ENCODE measurements around the gene SLC9A3.
A peak's percentile ranks its signal among the peaks of the same experiment; 100 is the strongest.

SLC9A3 gene

GRCh38 chr5:459562-460272, 64.5 kb downstream of the SLC9A3 start (continued):
- no peak for TF ChIP-seq ZNF510 (tag by site-specific recombination; IDR thresholded peaks at IDR 0.05; ENCODE audit: insufficient replicate concordance)

- Histone ChIP-seq H3K4me1 (ENCODE audit: control insufficient read depth, insufficient read depth, low read length) (no peaks in the 10 kb centered on the region), H3K27ac (ENCODE audit: extremely low read depth, low read depth, low read length) (no peak overlapping the region), H3K36me3 (ENCODE audit: control insufficient read depth in 2 of 2, insufficient read depth in 1 of 2, low read length in 2 of 2) (peaks cover 54 to 86% of the 10 kb centered on the region in 2 experiments), H3K9me3 (ENCODE audit: control insufficient read depth, insufficient read depth, low read depth, low read length) (no peaks in the 10 kb centered on the region), H3K4me3 (ENCODE audit: low read depth, low read length) (no peak overlapping the region)
- no peak for TF ChIP-seq ZBTB10 (tag by site-specific recombination; IDR thresholded peaks at IDR 0.05)
- TF ChIP-seq PRDM1 (tag by site-specific recombination; IDR thresholded peaks at IDR 0.05) = peak; percentile 46; the same call in 1 of the 2 replicates
- no peak for TF ChIP-seq ZNF549 (tag by site-specific recombination; IDR thresholded peaks at IDR 0.05)
- TF ChIP-seq GLIS2 (tag by site-specific recombination; IDR thresholded peaks at IDR 0.05) = 0 out of 2 replicates have a peak, but pooled peaks have one; percentile 12
- TF ChIP-seq ZNF37A (tag by site-specific recombination; IDR thresholded peaks at IDR 0.05) = no peak
- TF ChIP-seq ZNF510 (tag by site-specific recombination; IDR thresholded peaks at IDR 0.05; ENCODE audit: insufficient replicate concordance) = no peak
- TF ChIP-seq ZNF26 (tag by site-specific recombination; IDR thresholded peaks at IDR 0.05) = no peak
- no peak for TF ChIP-seq ZNF707 (tag by site-specific recombination; IDR thresholded peaks at IDR 0.05)
- TF ChIP-seq ZNF248 (tag by site-specific recombination; IDR thresholded peaks at IDR 0.05) = no peak
- no peak for TF ChIP-seq ZBTB44 (tag by site-specific recombination; IDR thresholded peaks at IDR 0.05)
- TF ChIP-seq SP3 (tag by site-specific recombination; IDR thresholded peaks at IDR 0.05) = no peak
- TF ChIP-seq ZNF571 (tag by site-specific recombination; IDR thresholded peaks at IDR 0.05) = no peak
- TF ChIP-seq ZNF558 (tag by site-specific recombination; IDR thresholded peaks at IDR 0.05) = no peak
- no peak for TF ChIP-seq ZNF654 (tag by site-specific recombination; IDR thresholded peaks at IDR 0.05; ENCODE audit: low read depth)
- no peak for TF ChIP-seq IKZF3 (tag by site-specific recombination; IDR thresholded peaks at IDR 0.05)
- TF ChIP-seq ZFP37 (tag by site-specific recombination; IDR thresholded peaks at IDR 0.05) = no peak
- no peak for TF ChIP-seq ZBTB8A (tag by site-specific recombination; IDR thresholded peaks at IDR 0.05)
- TF ChIP-seq EGR2 (tag by site-specific recombination; IDR thresholded peaks at IDR 0.05; ENCODE audit: low read depth) = no peak
- ChIA-PET POLR2A (no interaction called here), CTCF (no interaction called here)
Observed at GRCh38 chr5:458547-459353, 65.5 kb downstream of the SLC9A3 start.
